A549 (cell line): ENCODE data around the gene DCK.

Source experiments
- CBX2 ChIP-seq: fragments of 200-600 bp; sonication (generic); IDR thresholded peaks from 2 replicates; pipeline ENCODE4 v1.6.1; 2016; ENCODE audit warnings: low read depth, mild to moderate bottlenecking, borderline replicate concordance
- EP300 ChIP-seq, 2 experiments: fragments of >200 bp; sonication (Bioruptor Twin); formaldehyde crosslinking; IDR thresholded peaks; 2 replicates in 1 of 2; 3 replicates in 1 of 2; pipeline ENCODE4 v1.6.1; 2016 to 2017
- HES2 ChIP-seq: fragments of >200 bp; sonication (Bioruptor Twin); formaldehyde crosslinking; IDR thresholded peaks from 2 replicates; pipeline ENCODE4 v1.6.1; 2016
- JUN ChIP-seq, 2 experiments: fragments of >200 bp; sonication (Bioruptor Twin); formaldehyde crosslinking; IDR thresholded peaks; 2 replicates in 1 of 2; 3 replicates in 1 of 2; pipeline ENCODE4 v1.6.1; 2016 to 2017
- KDM1A ChIP-seq: fragments of 200-600 bp; sonication (generic); IDR thresholded peaks from 2 replicates; pipeline ENCODE4 v1.6.1; 2016; ENCODE audit warnings: low read depth, mild to moderate bottlenecking
- MAZ ChIP-seq: fragments of 150-350 bp; IDR thresholded peaks from 2 replicates; pipeline ENCODE4 v1.6.1; 2014; ENCODE audit warnings: antibody characterized with exemption, low read depth, low read length, borderline replicate concordance
- MYC ChIP-seq: IDR thresholded peaks from 2 replicates; pipeline ENCODE4 v1.6.1; 2012; ENCODE audit warnings: mild to moderate bottlenecking, inconsistent platforms, low read length, improper control_type of control experiment, borderline replicate concordance
- POLR2A ChIP-seq: IDR thresholded peaks from 2 replicates; pipeline ENCODE4 v1.6.1; 2012; ENCODE audit warnings: mild to moderate bottlenecking, low read length
- RNF2 ChIP-seq: fragments of 200-600 bp; sonication (generic); IDR thresholded peaks from 2 replicates; pipeline ENCODE4 v1.6.1; 2016; ENCODE audit warnings: low read depth, mild to moderate bottlenecking, antibody characterized with exemption, moderate library complexity, borderline replicate concordance
- SMC3 ChIP-seq: fragments of >200 bp; sonication (Bioruptor Twin); formaldehyde crosslinking; IDR thresholded peaks from 3 replicates; pipeline ENCODE4 v1.6.1; 2018; ENCODE audit warnings: inconsistent platforms
- ZFP36 ChIP-seq: fragments of 450-650 bp; IDR thresholded peaks from 2 replicates; pipeline ENCODE4 v1.6.1; 2014; ENCODE audit warnings: borderline replicate concordance; ENCODE audit not compliant: partially characterized antibody
- TF ChIP-seq, protein P1 (sequence below): fragments of >200 bp; sonication (Bioruptor Twin); formaldehyde crosslinking; IDR thresholded peaks from 3 replicates; pipeline ENCODE4 v1.5.1; 2016
- TF ChIP-seq, protein P2 (sequence below): IDR thresholded peaks from 2 replicates; pipeline ENCODE4 v1.6.1; 2012

GRCh38 chr4:71052034-71052433 lies 58.6 kb downstream of the DCK start:
- TF ChIP-seq POLR2A = no peak
- TF ChIP-seq, protein P1, sequence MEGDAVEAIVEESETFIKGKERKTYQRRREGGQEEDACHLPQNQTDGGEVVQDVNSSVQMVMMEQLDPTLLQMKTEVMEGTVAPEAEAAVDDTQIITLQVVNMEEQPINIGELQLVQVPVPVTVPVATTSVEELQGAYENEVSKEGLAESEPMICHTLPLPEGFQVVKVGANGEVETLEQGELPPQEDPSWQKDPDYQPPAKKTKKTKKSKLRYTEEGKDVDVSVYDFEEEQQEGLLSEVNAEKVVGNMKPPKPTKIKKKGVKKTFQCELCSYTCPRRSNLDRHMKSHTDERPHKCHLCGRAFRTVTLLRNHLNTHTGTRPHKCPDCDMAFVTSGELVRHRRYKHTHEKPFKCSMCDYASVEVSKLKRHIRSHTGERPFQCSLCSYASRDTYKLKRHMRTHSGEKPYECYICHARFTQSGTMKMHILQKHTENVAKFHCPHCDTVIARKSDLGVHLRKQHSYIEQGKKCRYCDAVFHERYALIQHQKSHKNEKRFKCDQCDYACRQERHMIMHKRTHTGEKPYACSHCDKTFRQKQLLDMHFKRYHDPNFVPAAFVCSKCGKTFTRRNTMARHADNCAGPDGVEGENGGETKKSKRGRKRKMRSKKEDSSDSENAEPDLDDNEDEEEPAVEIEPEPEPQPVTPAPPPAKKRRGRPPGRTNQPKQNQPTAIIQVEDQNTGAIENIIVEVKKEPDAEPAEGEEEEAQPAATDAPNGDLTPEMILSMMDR = no peak
- no peak for TF ChIP-seq SMC3
- no peak for TF ChIP-seq EP300 (IDR thresholded peaks at IDR 0.05)
- no peak for TF ChIP-seq RNF2
- no peak for TF ChIP-seq HES2
- TF ChIP-seq, protein P2, sequence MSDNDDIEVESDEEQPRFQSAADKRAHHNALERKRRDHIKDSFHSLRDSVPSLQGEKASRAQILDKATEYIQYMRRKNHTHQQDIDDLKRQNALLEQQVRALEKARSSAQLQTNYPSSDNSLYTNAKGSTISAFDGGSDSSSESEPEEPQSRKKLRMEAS = no peak
- TF ChIP-seq JUN (IDR thresholded peaks at IDR 0.05) = no peak
- TF ChIP-seq KDM1A = no peak
- no peak for TF ChIP-seq MYC
- TF ChIP-seq MAZ = no peak
- no peak for TF ChIP-seq CBX2
- TF ChIP-seq ZFP36 = no peak
